HG02763 (cell line): ENCODE data around the gene RNU1-2.
"Not testable (repeated sequence)": the region's sequence is repeated elsewhere in the genome, so short reads cannot be mapped to it uniquely, and the experiment has no call there.

Experiments
- ATAC-seq: cut with Tn5 transposase; IDR thresholded peaks from one replicate; pipeline ENCODE4 v1.9.1; 2021; ENCODE audit warnings: mild to moderate bottlenecking, moderate library complexity; ENCODE audit not compliant: unreplicated experiment

Gene RNU1-2

GRCh38 chr1:16906873-16907272 is 11.1 kb downstream of the RNU1-2 start:
- no peak for ATAC-seq

- no peak for ATAC-seq
Observed at GRCh38 chr1:16907870-16908758, 12.3 kb downstream of the RNU1-2 start.

GRCh38 chr1:16911851-16912721 is 16.3 kb downstream of the RNU1-2 start:
- not testable (repeated sequence) for ATAC-seq

GRCh38 chr1:16912742-16913141 is 17.0 kb downstream of the RNU1-2 start:
- ATAC-seq = not testable (repeated sequence)

GRCh38 chr1:16913181-16913832 is 17.5 kb downstream of the RNU1-2 start:
- ATAC-seq = no peak

- ATAC-seq = peak; percentile 84
Observed at GRCh38 chr1:16913833-16914662, 18.3 kb downstream of the RNU1-2 start.

- not testable (repeated sequence) for ATAC-seq
Observed at GRCh38 chr1:16914928-16915626, 19.3 kb downstream of the RNU1-2 start.

GRCh38 chr1:16915627-16915973 is 19.8 kb downstream of the RNU1-2 start:
- no peak for ATAC-seq

GRCh38 chr1:16916036-16916880 is 20.5 kb downstream of the RNU1-2 start:
- not testable (repeated sequence) for ATAC-seq

GRCh38 chr1:16918371-16918770 is 22.6 kb downstream of the RNU1-2 start:
- ATAC-seq = no peak

- not testable (repeated sequence) for ATAC-seq
Observed at GRCh38 chr1:16918936-16919665, 23.3 kb downstream of the RNU1-2 start.

- no peak for ATAC-seq
Observed at GRCh38 chr1:16920951-16921350, 25.2 kb downstream of the RNU1-2 start.

- ATAC-seq = no peak
Observed at GRCh38 chr1:16921391-16922185, 25.8 kb downstream of the RNU1-2 start, which contains the start of gene CROCC. CROCC (plus strand) TSS chr1:16921931; CDS start chr1:16922019, 88 bp downstream.

GRCh38 chr1:16922466-16922865 is 26.7 kb downstream of the RNU1-2 start:
- no peak for ATAC-seq

- ATAC-seq = no peak
Observed at GRCh38 chr1:16922885-16923431, 27.2 kb downstream of the RNU1-2 start.

- ATAC-seq = no peak
Observed at GRCh38 chr1:16924216-16924918, 28.6 kb downstream of the RNU1-2 start.
